Upper lobe of left lung (tissue), 6 donors: ENCODE data around the gene H6PD. TPM values are rescaled to one million over a fixed set of nuclear protein-coding genes. Genes with fewer than 3 reads are reported as not detected.

Experiments
- ATAC-seq, 2 donors: fragments of 200-7000 bp; cut with Tn5 transposase; one replicate each; pipeline ENCODE4 v1.9.1; 2022; ENCODE audit warnings: mild to moderate bottlenecking in 2 of 2, moderate library complexity in 2 of 2; ENCODE audit not compliant: low FRiP score in 2 of 2
- DNase-seq, 2 donors: peaks; one replicate each; pipeline ENCODE4 v3.0.0-alpha.2; 2019 to 2020
- H3K27ac ChIP-seq, 4 donors: fragments of 200-600 bp; sonication (generic); one replicate each; pipeline ENCODE4 v1.5.1; 2016 to 2019
- H3K27me3 ChIP-seq, 4 donors: fragments of 200-600 bp; sonication (generic); one replicate each; pipeline ENCODE4 v1.5.1; 2017 to 2019
- H3K36me3 ChIP-seq, 4 donors: fragments of 200-600 bp; sonication (generic); one replicate each; pipeline ENCODE4 v1.5.1; 2016 to 2019
- H3K4me1 ChIP-seq, 4 donors: fragments of 200-600 bp; sonication (generic); one replicate each; pipeline ENCODE4 v1.5.1; 2018 to 2019
- H3K4me3 ChIP-seq, 4 donors: fragments of 200-600 bp; sonication (generic); one replicate each; pipeline ENCODE4 v1.5.1; 2017 to 2019; ENCODE audit warnings: mild to moderate bottlenecking in 2 of 4, moderate library complexity in 1 of 4
- H3K9me3 ChIP-seq, 4 donors: fragments of 200-600 bp; sonication (generic); one replicate each; pipeline ENCODE4 v1.5.1; 2018 to 2019
- CTCF ChIP-seq, 6 experiments: fragments of 450-650 bp in 4 of 6; fragments of 200-600 bp in 2 of 6; sonication (generic) in 2 of 6; IDR thresholded peaks; one replicate each; pipeline ENCODE4 v1.5.1; 2016 to 2019; ENCODE audit warnings: antibody characterized with exemption in 6 of 6
- EP300 ChIP-seq, 4 donors: sonication (generic); formaldehyde crosslinking; IDR thresholded peaks; one replicate each; pipeline ENCODE4 v1.5.1; 2017; ENCODE audit warnings: antibody characterized with exemption in 4 of 4, control low read depth in 2 of 4
- POLR2A ChIP-seq, 4 donors: fragments of 450-650 bp; IDR thresholded peaks; one replicate each; pipeline ENCODE4 v1.5.1; 2016 to 2017; ENCODE audit warnings: antibody characterized with exemption in 4 of 4, mild to moderate bottlenecking in 2 of 4
- POLR2AphosphoS5 ChIP-seq, 2 donors: sonication (generic); formaldehyde crosslinking; IDR thresholded peaks; one replicate each; pipeline ENCODE4 v1.5.1; 2017; ENCODE audit warnings: antibody characterized with exemption in 2 of 2
- WGBS, 2 donors: methylation state at CpG; one replicate each; pipeline ENCODE4 v1.1.5; 2017 to 2018; 5-methylcytosine and 5-hydroxymethylcytosine counted together
- total RNA-seq, 6 donors: library from RNA; depleted of rRNA in 4 of 6; stranded (reverse); fragments of >200 nt in 4 of 6; gene quantifications; one replicate each; pipeline versions ENCODE4 v1.1.0 to v1.2.1, GENCODE V29; 2016 to 2021
- donor health status: DM: no; HTN: no; CAD: no; lungs with moderate emphysema.
- donor health status: DM: no; HTN: yes; CAD: no; lungs with severe emphysema.

Gene H6PD
- total RNA-seq, 6 donors from 2014 or later = 36.7 to 57.0 (median 44.5) TPM

- no peak for TF ChIP-seq CTCF (IDR thresholded peaks at IDR 0.05)
- TF ChIP-seq POLR2A (IDR thresholded peaks at IDR 0.05) = no peak
- TF ChIP-seq EP300 (IDR thresholded peaks at IDR 0.05) = no peak
- no peak for TF ChIP-seq POLR2AphosphoS5 (IDR thresholded peaks at IDR 0.05)
- no peaks in the 10 kb centered on the region for H3K27me3 ChIP-seq
- ATAC-seq = no peak
- no peak overlapping the region for H3K4me3 ChIP-seq
- H3K36me3 ChIP-seq = peaks cover 6 to 63% (median 50%) of the 10 kb centered on the region in 4 donors
- WGBS, 2 donors = 93 to 98% methylated on average over 31 to 46 of the region's 50 CpGs
- H3K27ac ChIP-seq = no peak overlapping the region
- peaks cover 4 to 7% (median 5%) of the 10 kb centered on the region in 4 donors for H3K4me1 ChIP-seq
- H3K9me3 ChIP-seq = no peaks in the 10 kb centered on the region
- peak in 1 of 2 donors; percentile 79 for DNase-seq
Measured at GRCh38 chr1:9263984-9264872, 29.7 kb downstream of the H6PD start.

GRCh38 chr1:9265037-9265436, 30.5 kb downstream of the H6PD start:
- H3K36me3 ChIP-seq = peaks cover 6 to 71% (median 55%) of the 10 kb centered on the region in 4 donors
- no peaks in the 10 kb centered on the region for H3K27me3 ChIP-seq
- peaks cover 4 to 7% (median 5%) of the 10 kb centered on the region in 4 donors for H3K4me1 ChIP-seq
- TF ChIP-seq CTCF (IDR thresholded peaks at IDR 0.05) (no peak), POLR2A (IDR thresholded peaks at IDR 0.05) (no peak), POLR2AphosphoS5 (IDR thresholded peaks at IDR 0.05) (no peak), EP300 (IDR thresholded peaks at IDR 0.05) (no peak)
- H3K27ac ChIP-seq = no peak overlapping the region
- no peaks in the 10 kb centered on the region for H3K9me3 ChIP-seq
- ATAC-seq (no peak), DNase-seq (no peak)
- no peak overlapping the region for H3K4me3 ChIP-seq
- WGBS, 2 donors = 96 to 97% methylated on average over 10 of the region's 10 CpGs

- 76 to 80% methylated on average over 12 of the region's 12 CpGs for WGBS, 2 donors
- Histone ChIP-seq H3K4me3 (no peak overlapping the region), H3K27me3 (no peaks in the 10 kb centered on the region), H3K36me3 (peaks cover 6 to 76% (median 56%) of the 10 kb centered on the region in 4 donors), H3K27ac (no peak overlapping the region), H3K9me3 (no peaks in the 10 kb centered on the region), H3K4me1 (peaks cover 4 to 7% (median 5%) of the 10 kb centered on the region in 4 donors)
- no peak for TF ChIP-seq POLR2AphosphoS5 (IDR thresholded peaks at IDR 0.05)
- no peak for TF ChIP-seq EP300 (IDR thresholded peaks at IDR 0.05)
- TF ChIP-seq CTCF (IDR thresholded peaks at IDR 0.05) = no peak
- ATAC-seq (no peak), DNase-seq (no peak)
Measured at GRCh38 chr1:9265968-9266367, 31.4 kb downstream of the H6PD start.

GRCh38 chr1:9267352-9267686, 32.7 kb downstream of the H6PD start:
- ATAC-seq = no peak
- DNase-seq = no peak
- Histone ChIP-seq H3K27me3 (no peaks in the 10 kb centered on the region), H3K4me1 (peaks cover 4 to 7% (median 5%) of the 10 kb centered on the region in 4 donors), H3K27ac (no peak overlapping the region), H3K4me3 (no peak overlapping the region), H3K9me3 (no peaks in the 10 kb centered on the region), H3K36me3 (peaks cover 6 to 63% (median 51%) of the 10 kb centered on the region in 4 donors)
- TF ChIP-seq CTCF (IDR thresholded peaks at IDR 0.05) (peak in 1 of 6 experiments; percentile 0), POLR2AphosphoS5 (IDR thresholded peaks at IDR 0.05) (no peak)
- WGBS, 2 donors = 87% methylated on average over 7 of the region's 7 CpGs
